GM12874 (cell line): Measurements from ENCODE around the gene DLGAP1.

Experiments used
- CTCF ChIP-seq: IDR thresholded peaks from 2 replicates; pipeline ENCODE4 v1.5.1; 2011; ENCODE audit warnings: low read depth, mild to moderate bottlenecking, control low read depth, low read length, moderate library complexity; ENCODE audit not compliant: insufficient read depth

DLGAP1 gene

GRCh38 chr18:3541549-3542386, 913.3 kb downstream of the DLGAP1 start:
- TF ChIP-seq CTCF, result no peak

- TF ChIP-seq CTCF, result no peak
These were observed 914.1 kb downstream of the DLGAP1 start for GRCh38 chr18:3540805-3541548.

- TF ChIP-seq CTCF, result no peak
These were observed 916.0 kb downstream of the DLGAP1 start for GRCh38 chr18:3538954-3539617.

GRCh38 chr18:3538456-3538855, 916.7 kb downstream of the DLGAP1 start:
- no peak for TF ChIP-seq CTCF

- no peak for TF ChIP-seq CTCF
These were observed 924.3 kb downstream of the DLGAP1 start for GRCh38 chr18:3530807-3531206.

GRCh38 chr18:3529601-3530000, 925.5 kb downstream of the DLGAP1 start:
- TF ChIP-seq CTCF, result no peak

- no peak for TF ChIP-seq CTCF
These were observed 926.0 kb downstream of the DLGAP1 start for GRCh38 chr18:3529077-3529476.
